Spleen (tissue), 7 donors: ENCODE data around the gene NDOR1.

Experiments
- CTCF ChIP-seq, 11 experiments: fragments of 200-600 bp in 7 of 11; fragments of 450-650 bp in 4 of 11; sonication (generic) in 4 of 11; IDR thresholded peaks in 8 of 11; conservative IDR thresholded peaks in 3 of 11; 1 replicate in 7 of 11; 2 replicates in 4 of 11; pipeline versions ENCODE4 v1.4.0 to v1.8.0; 2016 to 2021; ENCODE audit warnings: antibody characterized with exemption in 11 of 11, inconsistent platforms in 4 of 11, mild to moderate bottlenecking in 1 of 11
- POLR2A ChIP-seq, 3 donors: fragments of 450-650 bp; IDR thresholded peaks; one replicate each; pipeline ENCODE4 v1.5.1; 2017; ENCODE audit warnings: antibody characterized with exemption in 3 of 3, mild to moderate bottlenecking in 1 of 3
- donor health status: DM: no; HTN: no; CAD: no; lungs with moderate emphysema.
- donor health status: DM: no; HTN: no; CAD: no.
- donor health status: DM: no; HTN: no; CAD: no.

- TF ChIP-seq CTCF (IDR thresholded peaks at IDR 0.05 in 8 of 11, conservative IDR thresholded peaks at IDR 0.05 in 3 of 11): no peak
- TF ChIP-seq POLR2A (IDR thresholded peaks at IDR 0.05): no peak
Measured at GRCh38 chr9:137266162-137266527, 60.6 kb downstream of the NDOR1 start.
